HepG2 (cell line): Measurements from ENCODE around the gene HLF. TPM values are rescaled to one million over a fixed set of nuclear protein-coding genes. Genes with fewer than 3 reads are reported as not detected.

Experiments used
- ATF1 ChIP-seq: IDR thresholded peaks from 2 replicates; pipeline ENCODE4 v1.6.1; 2016; ENCODE audit warnings: mild to moderate bottlenecking, control low read depth
- CBX5 ChIP-seq: sonication (generic); formaldehyde crosslinking; IDR thresholded peaks from 2 replicates; pipeline ENCODE4 v1.4.0; 2020; ENCODE audit warnings: missing genetic modification reagents, borderline replicate concordance
- ELF3 ChIP-seq: IDR thresholded peaks from 2 replicates; pipeline ENCODE4 v1.6.1; 2016; ENCODE audit warnings: missing genetic modification reagents, missing compliant biosample characterization
- FOXO4 ChIP-seq: sonication (generic); formaldehyde crosslinking; conservative IDR thresholded peaks from 2 replicates; pipeline ENCODE4 v1.8.1; 2023; ENCODE audit warnings: missing genetic modification reagents
- FOXP1 ChIP-seq, 2 experiments: fragments of 450-650 bp in 1 of 2; IDR thresholded peaks; 2 replicates each; pipeline ENCODE4 v1.6.1; 2017 to 2018; ENCODE audit warnings: antibody characterized with exemption in 1 of 2
- GATA4 ChIP-seq: sonication (generic); IDR thresholded peaks from 2 replicates; pipeline ENCODE4 v1.6.1; 2016; ENCODE audit warnings: antibody characterized with exemption, low read depth, borderline replicate concordance
- GMEB2 ChIP-seq: IDR thresholded peaks from 2 replicates; pipeline ENCODE4 v1.6.1; 2016; ENCODE audit warnings: missing biosample characterization, missing genetic modification reagents, low read depth
- GTF2F1 ChIP-seq: fragments of 150-350 bp; IDR thresholded peaks from 2 replicates; pipeline ENCODE4 v1.6.1; 2014; ENCODE audit warnings: low read length
- HMG20A ChIP-seq: IDR thresholded peaks from 2 replicates; pipeline ENCODE4 v1.6.1; 2016; ENCODE audit warnings: borderline replicate concordance
- HNF1B ChIP-seq: sonication (generic); formaldehyde crosslinking; IDR thresholded peaks from 2 replicates; pipeline ENCODE4 v1.5.1; 2020; ENCODE audit warnings: mild to moderate bottlenecking, moderate library complexity, missing genetic modification reagents
- IRF2 ChIP-seq: IDR thresholded peaks from 2 replicates; pipeline ENCODE4 v1.6.1; 2018; ENCODE audit warnings: missing genetic modification reagents, missing compliant biosample characterization
- IRX3 ChIP-seq: sonication (generic); formaldehyde crosslinking; IDR thresholded peaks from 2 replicates; pipeline ENCODE4 v1.8.1; 2023; ENCODE audit warnings: mild to moderate bottlenecking, low read depth, missing genetic modification reagents, borderline replicate concordance
- MED1 ChIP-seq: sonication (generic); formaldehyde crosslinking; IDR thresholded peaks from 2 replicates; pipeline ENCODE4 v1.4.0; 2020; ENCODE audit warnings: missing genetic modification reagents
- MXD3 ChIP-seq: IDR thresholded peaks from 2 replicates; pipeline ENCODE4 v1.6.1; 2016; ENCODE audit warnings: mild to moderate bottlenecking, missing biosample characterization, missing genetic modification reagents
- SMYD3 ChIP-seq: sonication (generic); formaldehyde crosslinking; IDR thresholded peaks from 2 replicates; pipeline ENCODE4 v1.8.1; 2023; ENCODE audit warnings: mild to moderate bottlenecking, missing genetic modification reagents
- STAT5B ChIP-seq: sonication (generic); formaldehyde crosslinking; IDR thresholded peaks from 2 replicates; pipeline ENCODE4 v1.4.0; 2020; ENCODE audit warnings: missing genetic modification reagents
- TBX2 ChIP-seq: sonication (generic); formaldehyde crosslinking; IDR thresholded peaks from 2 replicates; pipeline ENCODE4 v1.5.0; 2020; ENCODE audit warnings: missing genetic modification reagents, mild to moderate bottlenecking, borderline replicate concordance
- TMF1 ChIP-seq: sonication (generic); formaldehyde crosslinking; IDR thresholded peaks from 2 replicates; pipeline ENCODE4 v1.8.1; 2022; ENCODE audit warnings: low read depth, missing genetic modification reagents
- U2AF2 ChIP-seq: fragments of 200-400 bp; formaldehyde crosslinking; IDR thresholded peaks from 2 replicates; pipeline ENCODE4 v1.6.1; 2017; ENCODE audit warnings: low read depth, mild to moderate bottlenecking, low read length
- ZBTB7A ChIP-seq: sonication (generic); formaldehyde crosslinking; IDR thresholded peaks from 2 replicates; pipeline ENCODE4 v1.8.0; 2022; ENCODE audit warnings: mild to moderate bottlenecking, missing genetic modification reagents
- ZEB1 ChIP-seq: IDR thresholded peaks from 2 replicates; pipeline ENCODE4 v1.6.1; 2012; ENCODE audit warnings: mild to moderate bottlenecking, low read depth, inconsistent platforms; ENCODE audit not compliant: insufficient replicate concordance
- ZMYM4 ChIP-seq: sonication (generic); formaldehyde crosslinking; IDR thresholded peaks from 2 replicates; pipeline ENCODE4 v1.8.1; 2023; ENCODE audit warnings: mild to moderate bottlenecking, missing genetic modification reagents
- ZNF556 ChIP-seq: sonication (generic); formaldehyde crosslinking; IDR thresholded peaks from 2 replicates; pipeline ENCODE4 v1.4.0; 2020; ENCODE audit warnings: mild to moderate bottlenecking, missing genetic modification reagents, borderline replicate concordance
- ZNF564 ChIP-seq: sonication (generic); formaldehyde crosslinking; IDR thresholded peaks from 2 replicates; pipeline ENCODE4 v1.8.1; 2023; ENCODE audit warnings: mild to moderate bottlenecking, missing genetic modification reagents
- ZNF639 ChIP-seq: conservative IDR thresholded peaks from 2 replicates; pipeline ENCODE4 v1.6.1; 2018; ENCODE audit warnings: missing genetic modification reagents
- ZNF670 ChIP-seq: sonication (generic); formaldehyde crosslinking; IDR thresholded peaks from 2 replicates; pipeline ENCODE4 v1.8.0; 2022; ENCODE audit warnings: mild to moderate bottlenecking, missing genetic modification reagents, borderline replicate concordance
- ZNF75D ChIP-seq: sonication (generic); formaldehyde crosslinking; IDR thresholded peaks from 2 replicates; pipeline ENCODE4 v1.8.1; 2023; ENCODE audit warnings: missing genetic modification reagents, mild to moderate bottlenecking, borderline replicate concordance
- ZNF883 ChIP-seq: sonication (generic); formaldehyde crosslinking; IDR thresholded peaks from 2 replicates; pipeline ENCODE4 v1.5.1; 2020; ENCODE audit warnings: mild to moderate bottlenecking, missing genetic modification reagents; ENCODE audit errors: not compliant biosample characterization
- polyA plus RNA-seq, 8 experiments: library from polyadenylated mRNA; depleted of rRNA in 3 of 8; stranded (reverse) in 7 of 8; unstranded in 1 of 8; fragments of >200 nt; fragmentation: Illumina TruSeq in 4 of 8; extraction: Trizol in 4 of 8; gene quantifications; 2 replicates each; pipeline versions ENCODE4 v1.2.1 to v1.2.3, GENCODE V29; 2011 to 2016; ENCODE audit warnings: low read depth in 4 of 8, missing spikeins in 1 of 8, mixed read lengths in 1 of 8; ENCODE audit not compliant: insufficient read depth in 1 of 8
- total RNA-seq, 5 experiments: library from RNA; depleted of rRNA; stranded (reverse); fragments of >200 nt; fragmentation: Illumina TruSeq; extraction: Trizol; gene quantifications; 2 replicates each; pipeline ENCODE4 v1.2.3, GENCODE V29; 2016; ENCODE audit warnings: low read depth in 1 of 5

Gene HLF
- total and polyA plus RNA-seq, 2 of the 13 experiments (the other 11 are each of a cell fraction or from before 2014, with no cell fraction given): 202 to 346 TPM

GRCh38 chr17:55284944-55285339 is 20.2 kb downstream of the HLF start (continued):
- TF ChIP-seq ZNF883 (CRISPR knock-in tag) (no peak), TBX2 (CRISPR knock-in tag) (no peak), ZNF564 (CRISPR knock-in tag) (no peak; the same call in 1 of the 2 replicates), ELF3 (CRISPR knock-in tag) (no peak), HMG20A (CRISPR knock-in tag) (no peak), IRF2 (CRISPR knock-in tag) (no peak), GMEB2 (CRISPR knock-in tag) (no peak), MED1 (no peak), IRX3 (CRISPR knock-in tag) (no peak), ATF1 (CRISPR knock-in tag) (no peak), SMYD3 (CRISPR knock-in tag) (peak; percentile 23; the same call in 1 of the 2 replicates), STAT5B (CRISPR knock-in tag) (no peak), CBX5 (CRISPR knock-in tag) (no peak), ZNF75D (CRISPR knock-in tag) (no peak), ZMYM4 (CRISPR knock-in tag) (no peak), HNF1B (CRISPR knock-in tag) (no peak), GTF2F1 (no peak), ZNF556 (no peak), ZNF670 (no peak), ZEB1 (no peak), ZNF639 (CRISPR knock-in tag) (no peak), FOXP1 (IDR thresholded peaks at IDR 0.05) (no peak), FOXP1 (CRISPR knock-in tag; IDR thresholded peaks at IDR 0.05) (no peak), ZBTB7A (CRISPR knock-in tag) (no peak), MXD3 (CRISPR knock-in tag) (no peak), GATA4 (no peak), U2AF2 (no peak), TMF1 (no peak), FOXO4 (no peak)
